Muscle of arm (tissue), 12 donors: Measurements from ENCODE around the gene TOX2. TPM values are rescaled to one million over a fixed set of nuclear protein-coding genes. Genes with fewer than 3 reads are reported as not detected.

ENCODE experiments used
- DNase-seq: peaks from one replicate; pipeline ENCODE4 v3.0.0-alpha.2; 2013
- polyA plus RNA-seq, 12 donors: library from polyadenylated mRNA; unstranded; fragments of 120-200 nt; gene quantifications; one replicate each; pipeline ENCODE4 v1.2.1, GENCODE V29; 2013; ENCODE audit not compliant: insufficient read length in 12 of 12

TOX2 gene
- polyA plus RNA-seq, 12 donors = 1.7 to 9.8 (median 3.3) TPM; not detected in 1

GRCh38 chr20:43938932-43939761 lies 24.5 kb downstream of the TOX2 start:
- no peak for DNase-seq

GRCh38 chr20:43939762-43940121 lies 25.1 kb downstream of the TOX2 start:
- DNase-seq = no peak

GRCh38 chr20:43940518-43941225 lies 26.0 kb downstream of the TOX2 start:
- no peak for DNase-seq

GRCh38 chr20:43941476-43942200 lies 27.0 kb downstream of the TOX2 start:
- no peak for DNase-seq

DNA sequence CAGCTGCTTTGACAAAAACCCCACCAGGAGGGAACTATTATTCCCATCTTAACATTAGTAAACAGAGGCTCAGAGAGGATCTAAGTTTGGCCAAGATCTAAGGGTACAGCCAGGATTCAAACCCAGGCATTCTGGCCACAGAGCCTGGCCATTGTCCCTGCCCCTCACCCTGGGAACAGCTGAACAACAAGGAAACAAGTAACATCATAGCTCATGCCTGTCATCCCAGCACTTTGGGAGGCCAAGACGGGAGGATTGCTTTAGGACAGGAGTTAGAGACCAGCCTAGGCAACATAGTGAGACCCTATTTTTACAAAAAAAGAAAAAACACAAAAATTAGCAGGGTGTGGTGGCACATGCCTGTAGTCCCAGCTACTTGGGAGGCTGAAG lies 27.5 kb downstream of the TOX2 start:
- DNase-seq = no peak

DNA sequence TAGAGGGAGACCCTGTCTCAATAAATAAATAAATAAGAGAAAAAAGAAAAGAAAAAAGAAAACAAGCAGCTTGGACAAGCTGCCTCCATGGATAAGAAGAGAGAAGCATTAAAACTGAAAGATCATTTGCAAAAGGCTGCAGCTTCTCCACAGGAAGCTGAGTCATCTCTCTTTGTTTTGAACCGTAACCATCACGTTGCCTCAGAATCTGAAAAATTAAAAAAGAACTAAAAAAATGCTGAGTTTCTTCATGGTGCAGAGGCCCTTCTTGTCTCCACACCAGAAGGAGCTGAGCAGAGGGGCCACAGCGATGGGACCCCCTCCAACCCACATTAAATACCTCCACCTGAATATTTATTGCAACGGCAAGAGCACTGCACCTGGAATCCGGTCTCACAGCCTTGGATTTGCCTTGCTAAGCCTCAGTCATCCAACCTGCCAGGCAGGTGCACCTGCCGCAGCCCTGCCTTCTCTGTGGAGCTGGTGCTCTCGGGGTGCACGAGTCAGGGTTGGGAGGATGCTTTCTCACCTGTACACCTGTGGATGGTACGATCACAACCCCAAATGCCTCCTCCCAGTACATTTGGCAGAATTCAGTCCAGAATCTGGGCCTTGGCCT lies 28.1 kb downstream of the TOX2 start:
- DNase-seq = no peak

DNA sequence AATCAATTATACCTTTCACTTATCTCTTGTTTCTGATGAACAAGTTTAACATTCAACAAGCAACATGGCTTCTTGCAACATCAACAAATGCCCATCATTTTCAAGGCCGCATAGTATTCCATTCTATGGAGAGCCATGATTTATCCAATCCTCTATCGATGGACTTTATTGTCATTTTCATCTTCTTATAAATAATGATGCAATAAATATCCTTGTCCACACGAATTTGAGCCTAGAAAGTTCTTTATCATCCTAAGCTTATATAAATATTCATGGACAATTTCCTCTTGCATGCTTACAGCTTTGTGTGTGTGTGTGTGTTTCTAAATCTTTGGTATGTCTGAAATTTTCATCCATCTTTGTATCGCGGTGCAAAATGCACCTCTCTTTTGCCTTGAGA lies 29.1 kb downstream of the TOX2 start:
- no peak for DNase-seq

- no peak for DNase-seq
These were observed 30.1 kb downstream of the TOX2 start for GRCh38 chr20:43944653-43945235.

DNA sequence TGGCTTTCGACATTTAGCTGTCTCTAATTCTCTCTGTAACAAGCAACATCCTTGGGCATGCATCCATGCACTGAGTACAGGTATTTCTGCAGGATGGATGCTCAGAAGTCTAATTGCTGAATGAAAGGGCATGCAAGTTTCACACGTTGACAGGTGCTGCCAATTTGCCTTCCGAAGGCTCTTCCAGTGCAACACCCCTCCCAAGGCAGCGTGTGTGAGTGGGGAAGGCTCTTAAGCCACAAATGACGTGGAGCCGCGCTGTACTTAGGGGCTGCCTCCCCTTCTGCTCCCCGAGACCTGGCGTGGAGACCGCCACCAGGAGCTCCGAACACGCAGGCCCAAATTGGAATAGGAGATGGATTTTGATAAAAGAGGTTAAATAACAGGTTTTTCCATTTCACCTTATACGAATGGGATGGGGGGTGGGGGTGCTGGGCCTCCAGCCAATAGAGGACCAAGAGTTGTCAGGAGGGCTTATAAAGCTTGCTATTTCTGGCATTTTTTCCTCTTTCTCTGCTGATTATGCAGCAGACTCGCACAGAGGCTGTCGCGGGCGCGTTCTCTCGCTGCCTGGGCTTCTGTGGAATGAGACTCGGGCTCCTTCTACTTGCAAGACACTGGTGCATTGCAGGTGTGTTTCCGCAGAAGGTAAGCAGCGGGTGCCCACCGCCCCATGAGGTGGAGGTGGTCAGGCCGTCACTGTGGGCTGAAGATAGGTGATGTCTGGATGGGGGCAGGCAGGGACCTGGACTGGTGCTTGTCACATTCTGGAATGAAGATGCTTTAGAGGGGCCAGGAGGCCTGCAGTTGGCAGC lies 30.9 kb downstream of the TOX2 start:
- DNase-seq = no peak

DNA sequence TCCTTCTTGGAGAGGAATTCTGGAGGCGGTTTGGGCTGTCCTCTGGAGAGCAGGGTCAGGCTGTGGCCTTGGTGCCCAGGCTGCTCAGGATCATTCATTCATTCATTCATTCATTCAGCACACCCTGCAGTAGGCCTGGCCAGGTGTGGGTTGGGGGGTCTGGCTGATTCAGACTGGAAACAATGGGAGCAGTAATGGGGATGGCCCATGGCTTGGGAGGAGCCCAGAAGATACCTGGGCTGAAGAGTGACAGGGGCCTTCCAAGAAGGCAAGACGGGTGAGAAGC lies 31.5 kb downstream of the TOX2 start:
- DNase-seq = no peak

DNA sequence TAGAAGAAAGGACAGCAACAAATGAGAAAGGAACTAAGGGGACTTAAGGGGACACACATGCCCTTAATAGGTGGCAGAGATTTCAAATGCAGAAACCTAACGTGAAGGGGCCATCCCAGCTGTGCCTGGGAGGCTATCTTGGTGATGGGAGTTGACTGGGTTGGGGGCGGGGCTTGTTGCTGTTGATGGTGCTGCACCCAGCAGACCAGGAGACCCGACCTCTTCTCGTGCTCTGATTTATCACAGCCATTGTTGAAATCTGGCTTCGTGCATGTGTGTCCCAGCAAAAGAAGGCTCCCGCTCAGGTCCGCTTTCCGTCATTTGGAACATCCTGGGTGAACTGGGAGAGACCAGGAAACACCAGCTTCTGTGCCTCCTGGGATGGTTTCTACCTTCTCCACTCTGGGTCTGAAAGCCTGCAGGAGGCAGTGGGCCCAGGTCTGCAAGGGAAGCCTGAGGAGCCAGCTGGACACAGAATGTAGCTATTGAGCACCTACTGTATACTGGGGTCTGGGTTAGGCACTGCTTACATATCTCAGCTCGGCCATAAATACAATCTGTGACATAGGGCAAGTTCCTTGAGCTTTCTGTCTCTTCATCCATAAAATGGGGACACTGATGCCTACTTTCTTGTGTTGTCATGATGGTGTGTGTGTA lies 32.1 kb downstream of the TOX2 start:
- no peak for DNase-seq

GRCh38 chr20:43947316-43947710 lies 32.7 kb downstream of the TOX2 start:
- DNase-seq = no peak

GRCh38 chr20:43948455-43948854 lies 33.8 kb downstream of the TOX2 start:
- no peak for DNase-seq

GRCh38 chr20:43949248-43949647 lies 34.6 kb downstream of the TOX2 start:
- no peak for DNase-seq

DNA sequence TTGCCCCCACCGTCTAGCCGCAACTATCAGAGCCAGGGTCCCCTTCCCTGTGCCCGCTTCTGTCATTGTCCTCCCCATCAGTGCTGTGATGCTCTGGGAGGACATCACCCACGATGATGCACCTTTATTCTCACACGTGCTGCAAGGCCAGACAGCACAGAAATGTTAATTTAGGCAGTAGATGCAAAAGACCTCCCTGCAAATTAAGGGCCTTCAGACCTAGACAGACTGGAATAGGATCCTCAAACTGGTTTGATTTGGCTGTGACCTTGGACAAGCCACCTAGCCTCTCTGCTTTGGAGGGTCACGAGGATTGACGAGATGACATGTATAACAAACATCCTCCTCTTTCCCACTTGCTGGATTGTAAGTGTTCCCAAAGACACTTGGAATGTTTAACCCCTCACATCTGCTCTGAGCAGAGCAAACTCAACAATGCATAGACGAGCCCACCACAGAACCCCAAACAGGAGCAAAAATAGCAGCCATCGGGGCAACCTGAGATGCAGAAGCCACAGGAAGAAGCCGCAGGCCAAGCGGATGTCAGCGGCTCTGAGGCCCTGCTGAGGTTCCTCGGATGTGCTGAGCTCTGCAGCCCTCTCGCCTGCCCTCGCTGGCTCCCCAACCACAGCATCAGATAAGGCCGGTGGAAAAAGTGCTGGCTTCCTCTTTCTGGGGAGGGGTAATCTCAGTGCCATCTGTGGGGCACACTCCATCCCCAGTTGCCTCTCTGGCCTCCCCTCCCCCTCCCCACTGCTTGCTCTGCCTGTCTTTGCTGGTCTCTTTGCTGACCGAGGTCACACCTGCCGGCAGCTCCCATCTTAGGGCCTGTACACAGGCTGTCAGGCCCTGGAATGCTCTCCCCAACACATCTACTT lies 35.3 kb downstream of the TOX2 start:
- no peak for DNase-seq

GRCh38 chr20:43953919-43954592 lies 39.4 kb downstream of the TOX2 start:
- no peak for DNase-seq

DNA sequence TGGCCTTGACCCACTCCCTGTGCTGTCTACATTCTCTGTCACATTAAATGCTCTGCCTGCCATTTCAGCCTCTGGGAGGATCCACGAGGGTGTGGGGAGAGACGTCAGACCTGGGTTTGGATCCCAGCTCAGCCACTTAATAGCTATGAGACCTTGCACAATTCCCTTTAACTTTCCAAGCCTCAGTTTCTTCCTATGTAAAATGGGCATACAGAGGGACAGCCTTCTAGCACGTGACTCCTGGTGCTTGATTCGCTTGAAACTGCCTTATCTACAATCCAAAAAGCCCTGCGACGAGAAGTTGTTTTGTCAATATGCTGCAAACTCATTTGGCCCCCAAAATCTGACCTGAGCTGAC lies 40.0 kb downstream of the TOX2 start:
- no peak for DNase-seq

DNA sequence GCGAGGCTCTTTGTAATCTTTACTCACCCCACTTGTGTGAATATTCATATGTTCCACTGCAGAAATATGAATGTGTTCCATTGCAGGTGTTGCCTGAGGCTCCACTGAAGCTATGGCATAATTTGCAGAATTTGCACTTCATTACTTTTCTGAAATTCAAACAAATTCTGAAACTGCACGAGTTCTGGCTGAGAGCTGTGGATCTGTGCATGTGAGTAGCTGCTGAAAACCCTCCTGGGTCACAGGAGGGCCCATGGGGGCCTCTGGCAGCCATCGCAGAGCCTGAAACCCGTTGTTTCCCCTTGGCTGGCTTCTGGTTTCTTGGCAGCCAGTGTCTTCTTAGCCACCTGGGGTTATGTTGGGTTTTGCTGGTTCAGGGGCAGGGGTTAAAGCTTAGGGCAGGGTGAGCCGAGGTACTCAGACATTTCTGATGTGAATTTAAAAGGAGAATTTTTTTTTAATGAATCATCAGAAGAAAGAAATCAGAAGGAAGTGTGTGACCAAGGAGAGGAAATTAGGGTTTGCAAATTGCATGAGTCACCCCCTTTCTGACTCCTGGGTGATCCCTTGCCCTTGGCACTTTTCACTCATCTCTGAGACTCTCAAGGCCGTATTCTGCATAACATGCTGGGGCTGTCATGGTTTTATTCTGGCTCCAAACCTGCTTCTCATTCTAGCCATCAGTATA lies 40.6 kb downstream of the TOX2 start:
- peak; percentile 24 for DNase-seq
